GM21360 (cell line): ENCODE data around the gene NTPCR.

ENCODE experiments used
- ATAC-seq: cut with Tn5 transposase; IDR thresholded peaks from one replicate; pipeline ENCODE4 v1.9.1; 2021; ENCODE audit warnings: mild to moderate bottlenecking, moderate library complexity; ENCODE audit not compliant: unreplicated experiment

Gene NTPCR

GRCh38 chr1:233005156-233005555 is 54.7 kb downstream of the NTPCR start:
- ATAC-seq = no peak

- ATAC-seq = no peak
Measured at GRCh38 chr1:233005703-233006102, 55.3 kb downstream of the NTPCR start.

GRCh38 chr1:233006108-233006507 is 55.7 kb downstream of the NTPCR start:
- ATAC-seq = no peak

DNA sequence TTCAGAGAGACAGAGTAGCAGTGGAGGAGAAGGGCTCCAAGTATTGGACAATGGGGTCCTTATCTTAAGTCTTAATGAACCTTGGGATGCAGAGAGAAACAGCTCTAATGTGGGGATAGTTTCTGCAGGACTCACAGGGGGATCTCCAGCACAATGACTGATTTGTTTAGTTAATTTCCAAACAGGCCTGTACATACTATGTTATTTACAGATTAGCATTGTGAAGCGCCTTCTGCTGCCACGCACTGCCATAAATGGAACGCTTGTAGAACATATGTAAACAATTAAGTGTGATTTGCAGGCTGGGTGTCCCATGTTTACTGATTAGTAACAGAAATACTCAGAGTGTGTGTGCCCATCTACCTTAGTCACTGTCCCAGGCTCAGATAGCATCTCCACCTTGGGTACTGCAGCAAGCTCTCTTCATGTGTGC is 56.1 kb downstream of the NTPCR start:
- no peak for ATAC-seq

- no peak for ATAC-seq
Measured at GRCh38 chr1:233010146-233010545, 59.7 kb downstream of the NTPCR start.

DNA sequence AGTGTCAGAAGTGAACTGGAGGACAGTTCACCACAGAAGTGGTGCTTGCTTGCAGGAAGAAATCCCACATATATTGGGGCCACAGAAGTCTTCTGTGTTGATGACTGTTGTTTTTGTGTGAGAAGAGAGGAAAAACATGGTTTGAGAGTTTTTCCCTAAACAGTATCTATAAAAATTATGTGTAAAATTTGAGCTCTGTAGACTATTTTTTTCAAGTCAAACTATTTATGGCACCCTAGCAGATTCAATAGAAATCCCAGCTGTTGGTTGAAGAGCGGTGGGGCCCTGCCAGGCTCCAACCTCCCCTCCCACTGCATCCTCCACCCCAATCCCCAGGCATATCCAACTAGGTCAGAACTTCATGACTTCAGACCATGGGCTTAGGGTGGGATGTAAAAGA is 61.6 kb downstream of the NTPCR start:
- ATAC-seq = no peak

DNA sequence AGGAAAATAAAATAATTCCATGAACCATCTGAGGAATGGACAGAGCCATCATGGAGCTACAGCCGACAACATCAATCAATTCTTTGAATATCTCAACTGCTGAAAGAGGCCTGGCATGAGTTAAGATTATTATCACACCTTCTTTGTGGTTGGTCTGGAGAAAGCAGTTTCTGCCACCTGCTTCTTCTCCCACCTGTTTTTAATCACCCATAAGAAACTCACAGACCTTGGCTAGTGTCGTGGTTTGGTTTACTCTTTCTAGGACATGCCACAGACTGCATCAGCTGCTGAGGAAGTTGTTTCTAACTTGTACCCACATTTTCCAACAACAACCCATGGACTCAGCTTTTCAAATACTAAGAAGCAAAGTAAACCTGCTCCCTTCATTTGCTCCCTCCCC is 65.6 kb downstream of the NTPCR start:
- ATAC-seq = no peak

GRCh38 chr1:233016798-233017197 is 66.4 kb downstream of the NTPCR start:
- no peak for ATAC-seq

DNA sequence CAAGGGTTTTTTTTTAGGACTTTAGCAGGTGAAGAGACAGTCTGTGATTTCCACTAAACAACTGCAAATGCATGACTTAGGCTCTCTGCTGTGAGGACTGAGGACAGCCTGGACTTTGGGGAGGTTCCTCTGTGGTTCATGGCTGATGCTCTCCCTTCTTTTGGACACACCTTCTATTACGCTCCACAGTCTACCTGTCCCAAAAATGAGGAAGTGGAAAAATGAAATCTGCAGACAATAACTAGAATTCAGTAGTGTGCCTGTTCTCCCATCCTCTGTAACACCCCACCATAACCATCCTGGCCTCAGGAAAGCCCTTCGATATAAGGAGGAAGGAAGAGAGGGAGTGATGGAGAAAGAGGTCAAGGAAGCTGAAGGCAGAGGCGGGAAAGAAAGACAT is 68.7 kb downstream of the NTPCR start:
- ATAC-seq = no peak

- no peak for ATAC-seq
Measured at GRCh38 chr1:233019778-233020325, 69.4 kb downstream of the NTPCR start.

DNA sequence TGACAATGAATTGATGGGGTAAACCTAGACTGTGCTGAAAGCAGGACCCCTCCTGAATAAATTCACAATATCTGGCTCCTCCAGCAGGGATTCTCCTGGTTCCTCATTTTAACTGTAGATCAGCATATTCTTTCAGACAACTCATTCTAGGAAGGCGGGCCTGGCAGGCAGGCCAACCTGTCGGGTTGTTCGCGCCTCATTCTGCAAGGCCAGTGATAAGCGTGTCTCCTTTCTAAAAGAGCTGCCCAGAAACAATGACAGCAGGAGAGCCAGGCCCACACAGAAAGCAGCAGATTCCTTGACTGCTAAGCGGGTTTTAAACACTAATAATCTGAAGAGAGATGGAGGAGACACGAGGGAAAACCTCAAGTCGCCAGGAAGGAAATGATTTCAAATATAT is 70.0 kb downstream of the NTPCR start:
- no peak for ATAC-seq

GRCh38 chr1:233022246-233022645 is 71.8 kb downstream of the NTPCR start:
- no peak for ATAC-seq

DNA sequence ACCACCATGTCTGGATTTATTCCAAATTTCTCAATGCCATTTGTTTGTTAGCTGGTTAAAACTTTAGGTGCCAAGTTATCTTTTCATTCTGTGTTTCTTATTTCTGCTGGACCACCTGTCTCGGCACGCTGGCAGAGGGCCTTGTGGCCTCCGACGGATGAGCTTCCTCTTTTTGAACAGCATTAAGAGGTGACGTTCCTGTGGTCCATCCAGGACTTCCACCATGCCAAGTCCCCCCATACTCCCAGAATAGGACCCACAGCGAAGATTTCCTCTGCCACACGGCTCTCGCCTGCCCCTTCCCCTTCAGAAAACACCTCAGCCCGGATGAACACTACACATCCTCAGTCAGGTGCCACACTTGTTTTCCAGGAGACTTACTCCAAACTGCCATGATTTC is 73.8 kb downstream of the NTPCR start:
- no peak for ATAC-seq

GRCh38 chr1:233025157-233025556 is 74.7 kb downstream of the NTPCR start:
- ATAC-seq = no peak

GRCh38 chr1:233025567-233025966 is 75.2 kb downstream of the NTPCR start:
- ATAC-seq = no peak

DNA sequence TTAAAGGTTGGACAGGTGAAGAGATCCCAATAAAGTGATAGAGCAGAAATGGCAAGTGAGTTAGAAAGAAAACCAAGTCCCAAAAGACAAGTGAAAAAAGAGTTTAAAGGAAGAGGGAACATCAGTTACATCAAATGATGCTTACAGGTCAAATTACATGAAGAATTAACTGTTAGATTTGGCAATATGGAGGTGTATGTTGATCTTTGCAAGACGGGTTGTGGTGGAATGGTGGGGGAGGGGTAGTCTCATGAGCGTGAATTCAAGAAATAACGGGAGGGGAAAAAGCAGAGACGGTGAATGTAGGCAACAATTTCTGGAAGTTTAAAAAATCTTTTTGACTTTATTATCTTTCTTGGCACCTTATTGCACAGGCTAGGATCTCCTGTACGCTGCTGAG is 76.6 kb downstream of the NTPCR start:
- ATAC-seq = no peak

- no peak for ATAC-seq
Measured at GRCh38 chr1:233031521-233031920, 81.1 kb downstream of the NTPCR start.

GRCh38 chr1:233032916-233033315 is 82.5 kb downstream of the NTPCR start:
- no peak for ATAC-seq

DNA sequence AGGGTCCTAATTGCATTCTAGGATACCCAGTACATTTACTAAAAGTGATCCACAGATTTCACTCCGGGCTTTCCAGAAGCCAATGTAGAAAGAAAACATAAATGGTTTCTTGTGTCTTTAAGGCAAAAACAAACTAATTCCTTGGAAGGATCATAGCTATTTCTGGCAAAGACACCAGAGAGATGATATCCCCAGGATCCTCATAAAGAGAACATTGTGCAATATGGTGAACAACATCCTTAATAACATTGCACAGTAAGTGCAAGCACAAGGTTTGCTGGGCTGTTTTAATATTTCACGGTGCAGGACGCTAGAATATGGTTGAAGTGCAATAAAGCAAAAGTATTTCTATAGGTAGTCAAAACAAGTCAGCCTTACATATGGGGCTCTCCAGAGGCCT is 83.0 kb downstream of the NTPCR start:
- ATAC-seq = no peak
